DMS 273 (cell line): Measurements from ENCODE around the gene NCLN.
"Not testable (repeated sequence)": the region's sequence is repeated elsewhere in the genome, so short reads cannot be mapped to it uniquely, and the experiment has no call there.

Experiments
- DNase-seq: peaks from one replicate; lab custom pipeline; 2025; ENCODE audit not compliant: unreplicated experiment; lab: John Stamatoyannopoulos, UW

The NCLN gene

DNA sequence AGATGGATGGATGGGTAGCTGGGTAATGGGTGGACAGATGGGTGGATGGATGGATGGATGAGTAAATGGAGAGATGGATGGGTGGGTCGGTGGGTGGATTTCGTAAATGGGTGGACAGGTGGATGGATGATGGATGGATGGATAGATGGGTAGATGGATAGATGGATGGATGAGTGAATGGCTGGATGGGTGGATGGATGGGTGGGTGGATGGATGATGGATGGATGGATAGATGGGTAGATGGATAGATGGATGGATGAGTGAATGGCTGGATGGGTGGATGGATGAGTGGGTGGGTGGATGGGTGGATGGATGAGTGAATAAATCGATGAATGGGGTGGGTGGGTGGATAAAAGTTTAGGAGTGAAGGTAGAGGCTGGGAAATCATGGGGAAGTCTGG is 31.3 kb upstream of the NCLN start:
- DNase-seq: not testable (repeated sequence)

GRCh38 chr19:3154957-3155736 is 30.6 kb upstream of the NCLN start:
- DNase-seq: peak; percentile 91

- DNase-seq: no peak
Observed at GRCh38 chr19:3157096-3157845, 28.5 kb upstream of the NCLN start.

DNA sequence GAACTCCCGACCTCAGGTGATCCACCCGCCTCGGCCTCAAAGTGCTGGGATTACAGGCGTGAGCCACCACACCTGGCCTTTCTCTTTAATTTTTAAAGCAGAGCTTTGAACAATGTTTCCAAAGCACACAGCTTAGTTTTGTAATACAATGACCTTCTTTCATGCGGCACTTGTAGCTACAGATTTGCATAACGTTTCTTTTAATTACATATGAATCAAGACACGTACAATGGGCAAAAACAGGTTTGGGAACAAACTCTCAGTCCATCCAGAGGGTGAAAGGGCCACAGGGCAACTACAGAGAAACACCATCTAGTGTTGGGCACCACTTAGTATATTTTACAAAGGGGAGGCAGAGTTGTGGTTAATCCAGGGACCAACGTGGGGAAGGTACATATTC is 26.2 kb upstream of the NCLN start:
- no peak for DNase-seq

DNA sequence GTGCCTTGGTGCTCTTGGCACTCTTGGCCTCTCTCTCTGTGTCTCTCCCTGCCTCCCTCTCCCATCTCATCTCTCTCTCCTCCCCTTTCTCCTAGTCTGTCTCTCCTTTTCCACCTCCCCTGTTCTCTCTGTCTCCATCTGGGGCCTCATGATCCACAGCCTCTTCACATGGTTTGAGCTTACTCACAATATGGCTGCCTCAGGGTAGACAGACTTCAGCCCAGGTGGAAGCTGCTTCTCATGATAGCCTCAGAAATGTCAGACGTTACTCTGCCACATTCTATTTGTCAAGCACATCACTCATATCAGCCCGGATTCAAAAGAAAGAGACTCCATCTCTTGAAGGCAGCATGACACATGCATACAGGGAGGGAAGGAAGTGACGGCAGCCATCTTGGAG is 25.5 kb upstream of the NCLN start:
- DNase-seq: no peak

- no peak for DNase-seq
Observed at GRCh38 chr19:3161453-3161852, 24.3 kb upstream of the NCLN start.

GRCh38 chr19:3162418-3163229 is 23.1 kb upstream of the NCLN start:
- peak; percentile 54 for DNase-seq

GRCh38 chr19:3163230-3163886 is 22.4 kb upstream of the NCLN start:
- peak; percentile 89 for DNase-seq

- no peak for DNase-seq
Observed at GRCh38 chr19:3163943-3164342, 21.8 kb upstream of the NCLN start.

DNA sequence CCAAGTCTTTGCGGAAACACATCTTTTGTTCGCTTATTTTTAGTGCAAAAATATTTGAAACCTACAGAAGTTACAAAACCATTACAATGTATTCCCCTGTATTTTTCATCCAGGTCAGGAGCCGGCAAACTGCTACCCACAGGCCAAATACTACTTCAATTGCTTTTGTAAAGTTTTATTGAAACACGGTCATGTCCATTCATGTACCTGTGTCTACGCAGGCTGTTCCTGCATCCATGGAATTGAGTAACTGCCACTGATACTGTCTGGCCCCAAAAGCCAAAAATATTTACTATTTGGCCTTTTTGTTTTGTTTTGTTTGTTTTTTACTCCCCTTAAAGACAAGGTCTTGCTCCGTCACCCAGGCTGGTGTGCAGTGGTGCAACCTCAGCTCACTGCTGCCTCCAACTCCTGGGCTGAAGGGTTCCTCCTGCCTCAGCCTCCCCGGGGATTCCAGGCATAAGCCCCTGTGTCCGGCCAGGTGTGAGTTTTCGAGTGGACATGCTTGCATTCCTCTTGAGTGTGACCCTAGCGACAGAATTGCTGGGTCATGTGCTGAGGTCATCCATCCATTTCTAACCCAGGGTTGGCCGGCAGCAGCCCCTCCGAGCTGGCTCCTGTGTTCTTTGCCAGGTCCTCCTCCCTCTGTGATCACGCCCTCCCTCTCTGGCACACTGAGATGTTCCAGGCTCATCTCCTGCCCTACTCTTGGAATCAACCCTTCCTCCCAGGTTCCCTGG is 18.0 kb upstream of the NCLN start:
- DNase-seq: no peak

DNA sequence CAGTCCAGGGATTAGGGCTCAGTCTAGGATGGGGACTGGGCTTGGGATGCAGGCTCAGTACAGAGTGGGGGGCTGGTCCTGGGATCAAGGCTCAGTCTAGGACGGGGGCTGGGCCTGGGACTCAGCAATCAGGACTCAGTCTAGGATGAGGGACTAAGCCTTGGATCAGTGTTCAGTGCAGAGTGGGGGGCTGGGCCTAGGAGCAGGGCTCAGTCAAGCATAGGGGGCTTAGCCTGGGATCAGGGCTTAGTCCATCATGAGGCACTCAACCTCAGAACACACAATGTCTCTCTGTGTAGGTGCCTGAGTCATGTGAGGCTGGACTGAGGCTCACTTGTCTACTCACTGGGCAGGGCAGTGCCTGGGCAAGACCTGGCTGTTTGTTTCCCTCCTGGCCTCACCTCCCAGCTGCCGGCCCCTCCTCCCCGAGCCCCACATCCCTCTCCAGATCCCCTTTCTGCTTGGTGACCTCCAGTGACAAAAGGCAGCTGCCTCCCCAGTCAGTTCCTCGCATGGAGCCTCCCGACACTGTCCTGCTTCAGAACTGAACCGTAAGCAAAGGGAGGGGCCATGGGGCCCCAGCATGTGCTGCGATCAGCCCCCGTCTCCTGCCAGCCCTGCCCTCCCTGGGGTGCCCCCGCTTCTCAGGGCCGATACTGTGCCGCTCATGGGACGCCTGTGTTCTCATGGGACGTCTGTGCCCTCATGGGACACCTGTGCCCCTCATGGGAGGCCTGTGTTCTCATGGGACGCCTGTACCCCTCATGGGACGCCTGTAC is 13.6 kb upstream of the NCLN start:
- no peak for DNase-seq

GRCh38 chr19:3172673-3173000 is 13.1 kb upstream of the NCLN start:
- DNase-seq: not testable (repeated sequence)

DNA sequence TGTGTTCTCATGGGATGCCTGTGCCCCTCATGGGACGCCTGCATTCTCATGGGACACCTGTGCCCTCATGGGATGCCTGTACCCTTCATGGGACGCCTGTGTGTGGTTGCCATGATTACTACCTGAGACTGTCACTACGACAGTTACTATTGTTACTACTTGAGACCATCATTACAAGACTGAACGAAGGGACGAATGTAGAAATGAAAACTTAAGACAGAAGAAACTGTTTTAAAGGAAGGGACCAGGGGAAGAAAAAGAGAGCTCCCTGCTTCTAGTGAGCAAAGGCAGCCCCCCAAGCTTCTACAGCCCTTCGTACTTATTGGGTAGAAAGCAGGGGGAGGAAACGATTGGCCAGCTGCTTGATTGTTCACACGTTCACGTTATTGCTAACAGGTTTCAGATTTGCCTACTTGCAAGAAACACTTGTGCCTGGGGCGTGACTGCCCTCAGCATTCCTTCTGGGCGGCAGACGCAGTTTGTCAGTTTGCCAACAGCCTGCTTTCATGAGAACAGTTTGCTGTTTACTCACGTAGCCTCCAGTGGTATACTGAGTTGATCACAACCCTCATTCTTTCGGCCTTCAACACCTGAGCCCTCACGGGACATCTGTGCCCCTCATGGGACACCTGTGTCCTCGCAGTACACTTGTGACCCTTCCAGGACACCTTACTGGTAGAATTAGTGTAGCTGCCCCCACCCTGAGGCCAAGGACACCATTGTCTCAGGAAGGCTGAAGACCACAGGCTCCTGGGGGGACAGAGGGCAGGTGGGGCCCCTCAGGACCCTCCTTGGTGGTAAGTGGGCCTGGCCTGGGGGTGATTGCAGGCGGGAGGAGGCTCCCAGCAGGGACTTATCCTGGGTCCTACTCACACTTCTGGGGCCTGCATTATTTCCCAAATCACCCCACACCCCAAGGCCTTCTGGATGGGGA is 9.7 kb upstream of the NCLN start:
- DNase-seq: peak; percentile 70

GRCh38 chr19:3176715-3177501 is 8.8 kb upstream of the NCLN start:
- DNase-seq: no peak

DNA sequence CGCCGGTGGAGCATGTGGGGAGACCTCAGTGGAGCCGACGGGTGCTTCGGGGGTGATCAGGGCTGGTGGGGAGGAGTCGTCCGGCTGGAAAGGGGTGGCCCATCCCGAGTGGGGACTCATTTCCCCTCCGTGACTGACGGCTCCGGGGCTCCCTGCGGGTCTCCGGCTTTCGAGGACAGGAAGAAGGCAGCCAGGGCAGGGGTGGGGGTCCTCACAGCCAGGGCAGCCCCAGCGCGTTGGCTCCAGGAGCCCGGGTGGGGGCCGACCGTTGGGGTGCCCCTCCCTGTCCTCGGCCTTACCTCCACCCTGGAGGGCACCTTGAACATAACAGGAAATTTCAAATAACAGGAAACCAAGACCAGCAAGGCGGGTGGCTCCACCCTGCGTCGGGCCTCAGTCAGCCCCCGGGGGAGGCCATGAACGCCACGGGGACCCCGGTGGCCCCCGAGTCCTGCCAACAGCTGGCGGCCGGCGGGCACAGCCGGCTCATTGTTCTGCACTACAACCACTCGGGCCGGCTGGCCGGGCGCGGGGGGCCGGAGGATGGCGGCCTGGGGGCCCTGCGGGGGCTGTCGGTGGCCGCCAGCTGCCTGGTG is 7.3 kb upstream of the NCLN start, which contains the start of gene S1PR4:
S1PR4 (plus strand) TSS at position 393 of the 596 bp plus-strand sequence; CDS start at position 417, 24 bp downstream.
- DNase-seq: no peak

DNA sequence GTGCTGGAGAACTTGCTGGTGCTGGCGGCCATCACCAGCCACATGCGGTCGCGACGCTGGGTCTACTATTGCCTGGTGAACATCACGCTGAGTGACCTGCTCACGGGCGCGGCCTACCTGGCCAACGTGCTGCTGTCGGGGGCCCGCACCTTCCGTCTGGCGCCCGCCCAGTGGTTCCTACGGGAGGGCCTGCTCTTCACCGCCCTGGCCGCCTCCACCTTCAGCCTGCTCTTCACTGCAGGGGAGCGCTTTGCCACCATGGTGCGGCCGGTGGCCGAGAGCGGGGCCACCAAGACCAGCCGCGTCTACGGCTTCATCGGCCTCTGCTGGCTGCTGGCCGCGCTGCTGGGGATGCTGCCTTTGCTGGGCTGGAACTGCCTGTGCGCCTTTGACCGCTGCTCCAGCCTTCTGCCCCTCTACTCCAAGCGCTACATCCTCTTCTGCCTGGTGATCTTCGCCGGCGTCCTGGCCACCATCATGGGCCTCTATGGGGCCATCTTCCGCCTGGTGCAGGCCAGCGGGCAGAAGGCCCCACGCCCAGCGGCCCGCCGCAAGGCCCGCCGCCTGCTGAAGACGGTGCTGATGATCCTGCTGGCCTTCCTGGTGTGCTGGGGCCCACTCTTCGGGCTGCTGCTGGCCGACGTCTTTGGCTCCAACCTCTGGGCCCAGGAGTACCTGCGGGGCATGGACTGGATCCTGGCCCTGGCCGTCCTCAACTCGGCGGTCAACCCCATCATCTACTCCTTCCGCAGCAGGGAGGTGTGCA is 6.6 kb upstream of the NCLN start:
- no peak for DNase-seq
